Uterus (tissue), 2 donors: ENCODE data around the gene TIGD7.

Experiments used
- POLR2A ChIP-seq, 2 donors: fragments of 450-650 bp; IDR thresholded peaks; one replicate each; pipeline ENCODE4 v1.6.1; 2016; ENCODE audit warnings: antibody characterized with exemption in 2 of 2, mild to moderate bottlenecking in 1 of 2, moderate library complexity in 1 of 2
- TF ChIP-seq, protein P1 (sequence below), 4 experiments: fragments of 200-600 bp in 2 of 4; fragments of 450-650 bp in 2 of 4; sonication (generic) in 2 of 4; IDR thresholded peaks; one replicate each; pipeline ENCODE4 v1.5.1; 2016 to 2019; ENCODE audit warnings: antibody characterized with exemption in 4 of 4, mild to moderate bottlenecking in 2 of 4, moderate library complexity in 1 of 4

DNA sequence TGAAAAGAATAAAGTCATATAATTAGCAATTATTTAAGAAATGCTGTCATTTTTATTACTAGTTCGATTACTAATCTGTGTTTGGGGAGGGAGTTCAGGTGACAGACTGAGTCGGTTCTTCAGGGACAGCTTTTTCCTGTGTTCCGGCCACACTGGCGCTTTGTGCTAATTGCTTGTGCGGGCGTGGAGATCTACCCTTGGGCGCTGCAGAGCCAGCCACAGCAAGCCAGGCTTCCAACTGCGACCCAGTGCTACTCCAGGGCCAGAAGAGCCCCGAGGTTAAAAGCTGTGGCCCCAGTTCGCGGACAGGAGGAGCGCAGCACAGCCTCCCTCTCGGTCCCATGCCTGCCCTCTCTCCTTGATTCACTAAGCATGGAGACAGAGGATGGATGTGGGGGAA, 43.9 kb upstream of the TIGD7 start:
- TF ChIP-seq, protein P1, sequence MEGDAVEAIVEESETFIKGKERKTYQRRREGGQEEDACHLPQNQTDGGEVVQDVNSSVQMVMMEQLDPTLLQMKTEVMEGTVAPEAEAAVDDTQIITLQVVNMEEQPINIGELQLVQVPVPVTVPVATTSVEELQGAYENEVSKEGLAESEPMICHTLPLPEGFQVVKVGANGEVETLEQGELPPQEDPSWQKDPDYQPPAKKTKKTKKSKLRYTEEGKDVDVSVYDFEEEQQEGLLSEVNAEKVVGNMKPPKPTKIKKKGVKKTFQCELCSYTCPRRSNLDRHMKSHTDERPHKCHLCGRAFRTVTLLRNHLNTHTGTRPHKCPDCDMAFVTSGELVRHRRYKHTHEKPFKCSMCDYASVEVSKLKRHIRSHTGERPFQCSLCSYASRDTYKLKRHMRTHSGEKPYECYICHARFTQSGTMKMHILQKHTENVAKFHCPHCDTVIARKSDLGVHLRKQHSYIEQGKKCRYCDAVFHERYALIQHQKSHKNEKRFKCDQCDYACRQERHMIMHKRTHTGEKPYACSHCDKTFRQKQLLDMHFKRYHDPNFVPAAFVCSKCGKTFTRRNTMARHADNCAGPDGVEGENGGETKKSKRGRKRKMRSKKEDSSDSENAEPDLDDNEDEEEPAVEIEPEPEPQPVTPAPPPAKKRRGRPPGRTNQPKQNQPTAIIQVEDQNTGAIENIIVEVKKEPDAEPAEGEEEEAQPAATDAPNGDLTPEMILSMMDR (IDR thresholded peaks at IDR 0.05), result no peak
- no peak for TF ChIP-seq POLR2A (IDR thresholded peaks at IDR 0.05)
